ENCODE data around the gene C19orf47.
A peak's percentile ranks its signal among the peaks of the same experiment; 100 is the strongest.

Gene C19orf47

DNA sequence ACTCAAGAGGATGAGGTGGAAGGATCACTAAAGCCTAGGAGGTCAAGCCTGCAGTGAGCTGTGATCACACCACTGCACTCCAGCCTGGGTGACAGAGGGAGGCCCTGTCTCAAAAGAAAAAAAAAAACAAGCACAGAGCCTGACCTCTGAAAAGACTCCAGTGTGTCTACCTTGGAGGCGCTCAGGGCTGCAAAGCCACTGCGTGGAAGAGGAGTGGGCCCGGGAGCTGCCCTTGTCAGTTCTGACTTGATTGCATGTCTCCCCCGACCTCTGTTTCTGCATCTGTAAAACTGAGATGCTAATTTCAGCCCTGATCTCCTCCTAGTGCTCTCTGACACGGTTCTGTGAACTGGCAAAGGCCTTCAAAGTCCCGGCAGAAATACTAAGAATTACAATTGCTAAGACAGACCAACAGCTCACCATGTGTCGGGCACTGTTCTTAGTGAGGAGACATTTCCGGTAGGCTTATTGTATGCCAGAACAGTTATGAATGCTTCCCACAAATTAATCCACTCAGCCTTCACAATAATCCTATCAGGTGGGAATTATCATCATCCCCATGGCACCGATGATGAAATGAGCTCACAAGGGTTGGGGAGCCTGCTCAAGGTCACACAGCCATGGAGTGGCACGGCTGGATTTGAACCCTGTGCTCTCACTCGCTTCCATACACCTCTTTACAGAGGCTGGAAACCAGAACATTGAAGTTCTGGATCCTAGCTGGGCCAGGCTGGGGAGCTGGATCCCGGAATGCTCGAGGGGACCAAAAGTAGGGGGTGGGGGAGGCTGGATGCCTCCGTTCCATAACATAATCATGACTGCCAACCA is 66.6 kb downstream of the C19orf47 start:
- no peak for DNase-seq (ENCODE audit: low spot score)

DNA sequence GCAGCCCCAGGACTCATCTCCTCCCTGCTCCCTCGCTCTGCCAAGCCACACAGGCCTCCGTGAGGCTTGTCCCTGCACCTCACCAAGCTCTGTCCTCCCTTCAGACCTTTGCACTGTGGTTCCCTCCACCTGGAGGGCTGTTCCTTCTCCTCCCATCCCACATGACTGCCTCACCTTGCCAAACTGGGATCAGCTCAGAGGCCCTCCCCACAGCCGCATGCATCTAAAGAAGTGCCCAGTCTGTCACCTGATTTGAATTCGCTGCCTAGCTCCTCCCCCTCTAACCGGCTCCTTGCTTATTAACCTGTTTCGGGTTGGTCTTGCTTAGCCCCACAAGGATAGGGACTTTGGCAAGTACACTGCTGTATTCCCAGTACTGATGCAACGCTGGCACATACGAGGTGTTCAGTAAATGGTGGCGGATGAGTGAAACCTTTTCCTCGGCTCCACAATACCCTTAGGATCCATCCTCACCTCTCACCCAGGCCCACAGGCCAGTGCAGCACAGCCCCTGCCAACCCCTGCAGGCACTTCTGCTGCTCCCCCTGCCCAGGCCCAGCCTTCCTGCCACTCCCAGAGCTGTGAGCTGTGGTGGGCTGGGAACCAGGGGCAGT is 67.5 kb downstream of the C19orf47 start:
- no peak for DNase-seq (ENCODE audit: low spot score)

DNA sequence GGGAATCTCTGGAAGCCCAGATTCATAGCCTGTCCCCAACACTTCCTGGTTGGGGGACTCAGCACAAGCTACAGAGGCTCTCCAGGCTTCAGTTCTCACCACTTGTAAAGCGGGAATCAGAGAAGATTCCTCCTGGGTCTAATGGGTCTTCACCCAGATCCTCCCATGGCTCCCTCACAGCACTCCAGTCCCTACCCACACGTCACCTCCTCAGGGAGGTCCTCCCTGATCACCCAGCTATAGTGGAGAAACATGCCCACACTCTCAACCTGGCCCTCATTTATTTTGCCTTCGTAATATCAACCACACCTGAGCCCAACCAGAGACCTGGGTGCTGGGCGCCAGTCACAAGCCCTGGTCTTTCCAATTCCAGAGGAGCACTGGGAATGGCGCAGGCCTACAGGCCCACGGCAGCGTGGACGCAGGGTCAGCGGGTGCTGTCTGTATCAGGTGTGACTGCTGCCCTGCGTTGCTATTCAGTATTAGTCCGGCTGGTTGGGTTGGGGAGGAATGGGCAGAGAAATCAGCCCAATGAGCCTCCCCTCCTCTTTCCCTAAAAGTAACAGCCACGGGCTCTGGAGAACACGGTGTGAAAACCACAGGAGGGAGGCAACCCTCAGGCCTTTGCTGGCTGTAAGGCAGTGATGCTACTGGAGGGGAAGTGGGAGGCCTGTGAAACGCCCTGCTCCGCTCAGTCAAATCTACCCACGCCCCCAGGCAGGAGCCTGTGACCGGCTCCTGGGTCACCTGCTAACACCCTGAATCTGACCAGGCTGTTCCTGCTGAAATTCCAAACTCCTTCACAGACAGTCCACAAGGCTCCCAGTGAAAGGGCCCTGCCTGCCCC is 68.2 kb downstream of the C19orf47 start:
- DNase-seq (ENCODE audit: low spot score) = no peak

- no peak for DNase-seq (ENCODE audit: low spot score)
Measured at GRCh38 chr19:40279120-40279551, 69.1 kb downstream of the C19orf47 start.

GRCh38 chr19:40278361-40279035 is 69.7 kb downstream of the C19orf47 start:
- DNase-seq (ENCODE audit: low spot score) = no peak

- DNase-seq (ENCODE audit: low spot score) = no peak
Measured at GRCh38 chr19:40277356-40278059, 70.7 kb downstream of the C19orf47 start.

DNA sequence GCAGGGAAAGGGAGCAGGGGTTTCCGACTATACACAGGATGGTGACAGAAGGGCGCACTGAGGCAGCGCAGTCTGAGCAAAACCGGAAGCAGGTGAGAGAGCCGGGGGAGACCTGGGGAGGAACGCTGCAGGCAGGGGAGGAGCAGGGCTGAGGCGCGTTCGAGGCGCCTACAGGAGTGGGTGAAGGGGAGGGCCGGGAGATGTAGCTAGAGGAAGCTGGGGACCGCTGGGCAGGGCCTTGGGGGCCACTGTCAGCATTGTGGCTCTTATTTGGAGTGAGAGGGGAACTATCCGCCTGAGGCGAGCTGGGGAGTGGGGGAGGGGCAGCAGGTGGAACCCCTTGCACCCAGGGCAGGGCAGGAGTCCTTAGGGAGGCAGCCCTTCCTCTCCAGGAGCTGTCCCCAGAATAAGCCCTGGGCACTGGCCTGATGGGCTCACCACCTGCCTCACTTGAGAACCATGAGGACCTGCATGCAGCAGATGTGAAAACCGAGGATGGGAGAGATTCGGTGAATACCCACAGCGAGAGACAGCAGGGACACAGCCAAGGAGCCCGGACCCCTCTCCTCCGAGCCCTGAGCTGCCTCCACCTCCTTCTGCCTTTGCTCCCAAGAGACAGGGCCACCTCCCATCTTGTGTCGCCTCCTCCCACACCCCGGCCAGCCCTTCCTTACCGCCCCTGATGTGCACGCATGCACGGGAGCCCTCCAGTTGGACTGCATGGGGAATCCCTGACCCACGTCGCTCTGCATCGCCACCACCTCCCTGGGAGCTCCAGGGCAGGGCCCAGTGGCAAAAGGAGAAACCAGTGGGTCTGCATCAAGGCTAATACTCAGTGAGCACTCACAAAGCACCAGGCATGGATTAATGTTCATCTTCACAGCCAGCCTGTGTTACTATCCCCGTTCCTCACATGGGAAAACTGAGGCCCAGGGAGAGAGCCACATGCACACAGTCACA is 73.3 kb downstream of the C19orf47 start:
- DNase-seq (ENCODE audit: low spot score) = peak; percentile 36

DNA sequence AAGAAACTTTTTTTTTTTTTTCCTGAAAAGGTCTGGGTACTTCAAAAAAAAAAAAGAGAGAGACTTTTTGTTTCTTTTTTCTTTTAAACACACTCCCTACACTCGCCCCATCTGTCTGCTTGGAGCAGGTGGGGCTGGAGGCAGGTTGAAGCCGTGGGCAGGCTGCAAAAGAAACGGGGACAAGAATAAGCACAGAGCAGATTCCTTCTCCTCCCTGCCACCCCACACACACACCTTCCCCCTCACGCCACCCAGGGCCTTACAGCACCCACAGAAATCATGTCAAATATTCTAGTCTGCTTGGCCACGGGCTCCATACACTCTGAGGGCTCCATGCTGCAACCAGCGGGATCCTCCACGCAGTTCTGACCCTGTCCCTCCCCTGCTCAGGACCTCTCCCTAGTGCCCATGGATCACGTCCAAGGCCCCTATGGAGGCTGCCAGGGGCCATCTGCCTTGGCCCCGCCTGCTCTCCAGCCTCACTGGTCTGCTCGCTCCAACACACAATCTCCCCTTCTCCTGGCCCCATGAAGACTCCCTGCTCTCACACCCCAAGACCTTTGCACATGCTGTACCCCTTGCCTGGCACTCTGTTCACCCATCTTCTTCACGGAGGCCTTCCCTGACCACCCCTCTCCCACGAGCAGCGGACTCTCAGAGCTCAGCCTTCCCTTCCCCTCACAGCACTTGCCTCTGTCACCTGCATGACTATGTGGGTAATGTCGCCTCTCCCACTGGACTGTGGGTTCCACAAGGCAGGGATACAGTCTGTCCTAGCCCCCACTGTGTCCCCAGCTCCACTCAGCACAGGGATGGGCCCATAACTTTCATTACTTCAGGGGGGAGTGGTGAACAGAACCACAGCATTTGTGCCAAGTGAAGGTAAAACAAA is 74.5 kb downstream of the C19orf47 start:
- no peak for DNase-seq (ENCODE audit: low spot score)

GRCh38 chr19:40272261-40272660 is 75.9 kb downstream of the C19orf47 start:
- DNase-seq (ENCODE audit: low spot score) = no peak

DNA sequence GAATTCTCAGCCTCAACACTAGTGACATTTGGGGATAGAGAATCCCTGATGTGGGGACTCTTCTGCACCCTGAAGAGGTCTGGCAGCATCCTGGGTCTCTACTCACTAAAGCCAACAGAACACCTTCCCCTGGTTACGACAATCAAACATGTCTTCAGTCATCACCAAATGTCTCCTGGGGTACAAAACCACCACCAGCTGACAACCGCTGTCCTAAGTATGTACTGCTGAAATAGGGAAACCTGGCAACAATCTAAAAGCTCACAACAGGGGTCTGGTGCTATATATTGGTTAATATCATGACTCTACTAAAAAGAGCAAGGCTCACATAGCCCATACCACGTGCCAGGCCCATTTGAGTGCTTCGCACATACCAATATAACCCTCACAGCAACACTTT is 76.5 kb downstream of the C19orf47 start:
- no peak for DNase-seq (ENCODE audit: low spot score)

GRCh38 chr19:40270362-40271089 is 77.7 kb downstream of the C19orf47 start:
- DNase-seq (ENCODE audit: low spot score) = no peak

Measured in CD4-positive, alpha-beta T cell treated with Interleukin-6 at 100 ng/mL for 8 hours (primary cell).